GM12891 (cell line): ENCODE measurements around the gene SEC14L3.
"Not testable (repeated sequence)": the region's sequence is repeated elsewhere in the genome, so short reads cannot be mapped to it uniquely, and the experiment has no call there.

ENCODE experiments used
- POLR2A ChIP-seq: IDR thresholded peaks from 2 replicates; pipeline ENCODE4 v1.6.1; 2011; ENCODE audit warnings: low read depth, low read length, control low read depth
- POLR2AphosphoS5 ChIP-seq: IDR thresholded peaks from 2 replicates; pipeline ENCODE4 v1.6.1; 2011; ENCODE audit warnings: low read depth, low read length, control low read depth

GRCh38 chr22:30460555-30460954, 11.3 kb downstream of the SEC14L3 start:
- TF ChIP-seq POLR2A, POLR2AphosphoS5: not testable (repeated sequence)
